Endothelial cell of umbilical vein (primary cell): ENCODE data around the gene SLC7A6OS. TPM values are rescaled to one million over a fixed set of nuclear protein-coding genes. Genes with fewer than 3 reads are reported as not detected.

Experiments used
- BruUV-seq: library from RNA; stranded (reverse); fragments of 400-500 nt; replicated peaks from 2 replicates; lab custom pipeline; 2021; lab: Mats Ljungman, UMichigan
- CTCF ChIA-PET: fragments of 300-600, 350-600 bp; sonication (Branson Sonifier 250); formaldehyde crosslinking; loops from one replicate; lab custom pipeline; 2021; ENCODE audit warnings: antibody characterized with exemption, inconsistent platforms; lab: Charles Lee
- POLR2A ChIA-PET: fragments of 300-600, 350-600 bp; sonication (Branson Sonifier 250); formaldehyde crosslinking; loops from one replicate; lab custom pipeline; 2021; ENCODE audit warnings: antibody characterized with exemption, inconsistent platforms; lab: Charles Lee
- DNase-seq: peaks from one replicate; pipeline ENCODE4 v3.0.0-alpha.2; 2011; ENCODE audit warnings: low read depth, low spot score
- FAIRE-seq: peaks from 2 replicates; lab custom pipeline; 2011; peaks lifted over from hg19 to GRCh38; lab: Jason Lieb, UNC
- H2AFZ ChIP-seq: 2 replicates; pipeline ENCODE4 v1.6.0; 2012; ENCODE audit warnings: low read depth, low read length, control low read depth, inconsistent platforms
- H3K27ac ChIP-seq: 2 replicates; pipeline ENCODE4 v1.5.1; 2011; ENCODE audit warnings: low read depth, mild to moderate bottlenecking, control low read depth, low read length, moderate library complexity; ENCODE audit not compliant: insufficient read depth
- H3K27me3 ChIP-seq, 2 experiments: 2 replicates each; pipeline versions ENCODE4 v1.6.0 to v1.6.1; 2011; ENCODE audit warnings: low read length in 2 of 2, mixed read lengths in 1 of 2; ENCODE audit not compliant: control insufficient read depth in 2 of 2, insufficient read depth in 2 of 2
- H3K36me3 ChIP-seq, 2 experiments: 2 replicates in 1 of 2; 3 replicates in 1 of 2; pipeline ENCODE4 v1.5.1; 2011; ENCODE audit warnings: low read length in 2 of 2, mild to moderate bottlenecking in 1 of 2, moderate library complexity in 1 of 2; ENCODE audit not compliant: control insufficient read depth in 2 of 2, insufficient read depth in 2 of 2; ENCODE audit errors: extremely low read depth in 1 of 2
- H3K4me1 ChIP-seq: 3 replicates; pipeline ENCODE4 v1.5.1; 2011; ENCODE audit warnings: mild to moderate bottlenecking, low read length; ENCODE audit not compliant: control insufficient read depth, insufficient read depth; ENCODE audit errors: extremely low read depth
- H3K4me2 ChIP-seq: 2 replicates; pipeline ENCODE4 v1.6.1; 2011; ENCODE audit warnings: low read length, control low read depth, mixed read lengths; ENCODE audit not compliant: insufficient read depth
- H3K4me3 ChIP-seq, 3 experiments: fragments of 200-600 bp in 1 of 3; sonication (generic), shearing (Covaris generic) in 1 of 3; replicated peaks in 1 of 3; 2 replicates each; pipeline ENCODE4 v1.5.1; 2011 to 2016; ENCODE audit warnings: control low read depth in 3 of 3, low read length in 3 of 3, mild to moderate bottlenecking in 2 of 3, inconsistent platforms in 1 of 3, low read depth in 1 of 3, moderate library complexity in 1 of 3; ENCODE audit not compliant: insufficient read depth in 1 of 3
- H3K79me2 ChIP-seq: 2 replicates; pipeline ENCODE4 v1.6.0; 2012; ENCODE audit warnings: low read length, inconsistent platforms; ENCODE audit not compliant: control insufficient read depth, insufficient read depth
- H3K9ac ChIP-seq: replicated peaks from 2 replicates; pipeline ENCODE3; 2011; ENCODE audit warnings: low read length, control low read depth; ENCODE audit not compliant: insufficient read depth; ENCODE audit errors: extremely low read depth
- H3K9me1 ChIP-seq: replicated peaks from 3 replicates; pipeline ENCODE4 v1.6.0; 2011; ENCODE audit warnings: mild to moderate bottlenecking, low read length; ENCODE audit not compliant: control insufficient read depth, insufficient read depth; ENCODE audit errors: extremely low read depth
- H3K9me3 ChIP-seq: replicated peaks from 2 replicates; pipeline ENCODE4 v1.5.1; 2012; ENCODE audit warnings: low read length, inconsistent platforms; ENCODE audit not compliant: control insufficient read depth, insufficient read depth
- H4K20me1 ChIP-seq: replicated peaks from 2 replicates; pipeline ENCODE3; 2011; ENCODE audit warnings: mild to moderate bottlenecking, low read length; ENCODE audit not compliant: control insufficient read depth, insufficient read depth; ENCODE audit errors: extremely low read depth
- EZH2 ChIP-seq: IDR thresholded peaks from 2 replicates; pipeline ENCODE4 v1.6.1; 2012; ENCODE audit warnings: borderline replicate concordance, low read depth, mild to moderate bottlenecking, moderate library complexity, low read length, inconsistent platforms; ENCODE audit not compliant: severe bottlenecking
- FOS ChIP-seq: IDR thresholded peaks from 2 replicates; pipeline ENCODE4 v1.6.1; 2011; ENCODE audit warnings: mild to moderate bottlenecking, low read length, moderate library complexity, borderline replicate concordance; ENCODE audit not compliant: insufficient read depth
- GATA2 ChIP-seq: IDR thresholded peaks from 2 replicates; pipeline ENCODE4 v1.7.0; 2011; ENCODE audit warnings: low read depth, mild to moderate bottlenecking, moderate library complexity, mixed read lengths, low read length; ENCODE audit not compliant: insufficient read length, insufficient read depth
- JUN ChIP-seq: IDR thresholded peaks from 2 replicates; pipeline ENCODE4 v1.6.1; 2011; ENCODE audit warnings: borderline replicate concordance, low read depth; ENCODE audit not compliant: insufficient read length, insufficient read depth
- MYC ChIP-seq: IDR thresholded peaks from one replicate; pipeline ENCODE4 v1.6.1; 2011; ENCODE audit warnings: mild to moderate bottlenecking, low read depth, low read length
- POLR2AphosphoS5 ChIP-seq: IDR thresholded peaks from 2 replicates; pipeline ENCODE4 v1.6.1; 2012; ENCODE audit warnings: low read depth, mild to moderate bottlenecking, control low read depth, low read length, moderate library complexity; ENCODE audit not compliant: insufficient read depth
- dilution Hi-C: fragments of 300-500 bp; cut with MboI; formaldehyde crosslinking; loops from one replicate; pipeline ENCODE4 v1.15.0; 2019; ENCODE audit warnings: low sequenced_read_pairs; ENCODE audit not compliant: extremely low pct_ligation_motif_present
- intact Hi-C: fragments of 100-400 bp; cut with micrococcal nuclease; formaldehyde crosslinking; loops from one replicate; pipeline ENCODE4 v1.10.0; 2022
- polyA plus RNA-seq, 4 experiments: library from polyadenylated mRNA; depleted of rRNA in 3 of 4; stranded (reverse) in 3 of 4; unstranded in 1 of 4; fragments of >200 nt; gene quantifications; 2 replicates each; pipeline versions ENCODE4 v1.2.1 to v1.2.3, GENCODE V29; 2011 to 2012; ENCODE audit warnings: missing spikeins in 1 of 4
- total RNA-seq: library from RNA; stranded (reverse); gene quantifications from 2 replicates; pipeline ENCODE4 v1.2.3, GENCODE V29; 2021
- TF ChIP-seq, protein P1 (sequence below), 2 donors: IDR thresholded peaks; 1 replicate in 1 of 2; 2 replicates in 1 of 2; pipeline ENCODE4 v1.5.1; 2011; ENCODE audit warnings: low read length in 2 of 2, mild to moderate bottlenecking in 2 of 2, moderate library complexity in 2 of 2, control low read depth in 1 of 2, inconsistent platforms in 1 of 2, low read depth in 1 of 2; ENCODE audit not compliant: insufficient read depth in 1 of 2; ENCODE audit errors: extremely low read depth in 1 of 2
- TF ChIP-seq, protein P2 (sequence below): IDR thresholded peaks from 2 replicates; pipeline ENCODE4 v1.6.1; 2011; ENCODE audit not compliant: insufficient read depth, insufficient read length

Gene SLC7A6OS
- total and polyA plus RNA-seq, 2 donors (not counting 3 experiments of a cell fraction or from before 2014, with no cell fraction given), result 8.3 to 22.9 TPM

DNA sequence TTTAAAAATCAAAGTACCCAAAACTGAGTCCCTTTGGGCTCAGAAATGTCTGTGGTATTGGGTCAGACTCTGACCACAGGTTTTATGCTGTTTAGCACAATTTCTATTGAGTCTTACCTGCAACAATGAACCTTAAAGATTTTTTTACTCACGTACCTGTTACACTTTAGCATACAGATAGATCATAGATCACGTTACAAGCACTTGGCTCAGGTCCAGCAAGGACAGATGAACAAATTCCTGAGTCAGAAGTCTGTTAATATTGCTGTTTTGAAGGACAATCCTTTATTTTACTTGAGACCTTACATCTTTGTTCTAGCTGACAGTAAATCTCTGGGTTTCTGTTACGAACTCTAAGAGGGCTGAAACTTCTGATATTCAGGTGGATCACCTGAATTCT is 12.8 kb downstream of the SLC7A6OS start:
- intact Hi-C loops, result no loop called here
- Histone ChIP-seq H3K4me3 (no peak overlapping the region), H3K36me3 (peaks cover 43 to 57% of the 10 kb centered on the region in 2 experiments), H4K20me1 (no peaks in the 10 kb centered on the region), H3K9ac (no peak overlapping the region), H3K9me3 (no peaks in the 10 kb centered on the region), H3K4me2 (no peak overlapping the region), H3K4me1 (no peaks in the 10 kb centered on the region), H3K27me3 (no peaks in the 10 kb centered on the region), H3K9me1 (no peaks in the 10 kb centered on the region), H3K27ac (no peak overlapping the region), H3K79me2 (peaks cover 6% of the 10 kb centered on the region), H2AFZ (no peak overlapping the region)
- ChIA-PET POLR2A (no interaction called here), CTCF (interaction anchor here (1.7 to 10.9 kb wide), 2 partner anchors 8 to 35 kb away, joined by 8 to 120 read pairs; partner anchors contain the start of gene SLC7A6)
- dilution Hi-C loops, result no loop called here
- DNase-seq (no peak), FAIRE-seq (no peak)
- TSS peak; percentile 6 for BruUV-seq
- no peak for TF ChIP-seq JUN
- no peak for TF ChIP-seq FOS
- no peak for TF ChIP-seq MYC
- TF ChIP-seq, protein P1, sequence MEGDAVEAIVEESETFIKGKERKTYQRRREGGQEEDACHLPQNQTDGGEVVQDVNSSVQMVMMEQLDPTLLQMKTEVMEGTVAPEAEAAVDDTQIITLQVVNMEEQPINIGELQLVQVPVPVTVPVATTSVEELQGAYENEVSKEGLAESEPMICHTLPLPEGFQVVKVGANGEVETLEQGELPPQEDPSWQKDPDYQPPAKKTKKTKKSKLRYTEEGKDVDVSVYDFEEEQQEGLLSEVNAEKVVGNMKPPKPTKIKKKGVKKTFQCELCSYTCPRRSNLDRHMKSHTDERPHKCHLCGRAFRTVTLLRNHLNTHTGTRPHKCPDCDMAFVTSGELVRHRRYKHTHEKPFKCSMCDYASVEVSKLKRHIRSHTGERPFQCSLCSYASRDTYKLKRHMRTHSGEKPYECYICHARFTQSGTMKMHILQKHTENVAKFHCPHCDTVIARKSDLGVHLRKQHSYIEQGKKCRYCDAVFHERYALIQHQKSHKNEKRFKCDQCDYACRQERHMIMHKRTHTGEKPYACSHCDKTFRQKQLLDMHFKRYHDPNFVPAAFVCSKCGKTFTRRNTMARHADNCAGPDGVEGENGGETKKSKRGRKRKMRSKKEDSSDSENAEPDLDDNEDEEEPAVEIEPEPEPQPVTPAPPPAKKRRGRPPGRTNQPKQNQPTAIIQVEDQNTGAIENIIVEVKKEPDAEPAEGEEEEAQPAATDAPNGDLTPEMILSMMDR (IDR thresholded peaks at IDR 0.05; ENCODE audit: extremely low read depth in 1 of 2, insufficient read depth in 1 of 2, low read depth in 1 of 2, low read length in 2 of 2), result no peak
- TF ChIP-seq GATA2, result no peak
- TF ChIP-seq, protein P2, sequence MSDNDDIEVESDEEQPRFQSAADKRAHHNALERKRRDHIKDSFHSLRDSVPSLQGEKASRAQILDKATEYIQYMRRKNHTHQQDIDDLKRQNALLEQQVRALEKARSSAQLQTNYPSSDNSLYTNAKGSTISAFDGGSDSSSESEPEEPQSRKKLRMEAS, result no peak
- TF ChIP-seq EZH2, result no peak
- TF ChIP-seq POLR2AphosphoS5, result no peak
